ENCODE measurements around the gene ALG6. TPM values are rescaled to one million over a fixed set of nuclear protein-coding genes. Genes with fewer than 3 reads are reported as not detected.

The ALG6 gene
- total and polyA plus RNA-seq, 5 donors from 2014 or later: 20.0 to 26.7 (median 21.2) TPM

- ATAC-seq (ENCODE audit: low read depth in 2 of 2) (no peak), DNase-seq (no peak)
- H3K36me3 ChIP-seq (ENCODE audit: control insufficient read depth, insufficient read depth, low read length): peaks cover 20% of the 10 kb centered on the region
- Mint-ChIP-seq H3K4me1 (no peaks in the 10 kb centered on the region), H3K9me3 (no peaks in the 10 kb centered on the region), H3K4me3 (no peak overlapping the region), H3K36me3 (peaks cover 39% of the 10 kb centered on the region), H3K27me3 (no peaks in the 10 kb centered on the region), H3K27ac (no peak overlapping the region)
- no peak overlapping the region for H3K27ac ChIP-seq (ENCODE audit: insufficient read depth, low read length, poor library complexity, severe bottlenecking)
- H3K4me1 ChIP-seq (ENCODE audit: control insufficient read depth, insufficient read depth, low read length, poor library complexity, severe bottlenecking): no peaks in the 10 kb centered on the region
- no peaks in the 10 kb centered on the region for H3K9me3 ChIP-seq (ENCODE audit: control insufficient read depth in 2 of 2, low read length in 2 of 2)
- no peak overlapping the region for H3K4me3 ChIP-seq (ENCODE audit: low read depth, low read length)
- no peaks in the 10 kb centered on the region for H3K27me3 ChIP-seq (ENCODE audit: control insufficient read depth, insufficient read depth, low read length)
Measured at GRCh38 chr1:63423649-63424048, 56.2 kb downstream of the ALG6 start.

GRCh38 chr1:63428815-63429214, 61.4 kb downstream of the ALG6 start:
- Mint-ChIP-seq H3K36me3 (peaks cover 38% of the 10 kb centered on the region), H3K27me3 (no peaks in the 10 kb centered on the region)
- peaks cover 24% of the 10 kb centered on the region for H3K36me3 ChIP-seq (ENCODE audit: control insufficient read depth, insufficient read depth, low read length)

GRCh38 chr1:63429281-63429680, 61.9 kb downstream of the ALG6 start:
- H3K27ac ChIP-seq (ENCODE audit: insufficient read depth, low read length, poor library complexity, severe bottlenecking): no peak overlapping the region
- H3K4me3 ChIP-seq (ENCODE audit: low read depth, low read length): no peak overlapping the region
- H3K4me1 Mint-ChIP-seq: no peaks in the 10 kb centered on the region
- H3K36me3 ChIP-seq (ENCODE audit: control insufficient read depth, insufficient read depth, low read length): peaks cover 24% of the 10 kb centered on the region
- peaks cover 38% of the 10 kb centered on the region for H3K36me3 Mint-ChIP-seq
- no peaks in the 10 kb centered on the region for H3K27me3 Mint-ChIP-seq
- H3K9me3 ChIP-seq (ENCODE audit: control insufficient read depth in 2 of 2, low read length in 2 of 2): no peaks in the 10 kb centered on the region
- no peaks in the 10 kb centered on the region for H3K4me1 ChIP-seq (ENCODE audit: control insufficient read depth, insufficient read depth, low read length, poor library complexity, severe bottlenecking)
- no peaks in the 10 kb centered on the region for H3K27me3 ChIP-seq (ENCODE audit: control insufficient read depth, insufficient read depth, low read length)
- peak overlapping the region in 1 of 3 donors; percentile 43 for H3K27ac Mint-ChIP-seq
- H3K4me3 Mint-ChIP-seq: no peak overlapping the region
- ATAC-seq (ENCODE audit: low read depth in 2 of 2) (no peak), DNase-seq (no peak)
- H3K9me3 Mint-ChIP-seq: peaks cover 0 to 17% (median 2%) of the 10 kb centered on the region in 7 donors

More at GRCh38 chr1:63428815-63429214, 61.4 kb downstream of the ALG6 start:
- H3K4me1 Mint-ChIP-seq: no peaks in the 10 kb centered on the region
- Histone ChIP-seq H3K27ac (ENCODE audit: insufficient read depth, low read length, poor library complexity, severe bottlenecking) (no peak overlapping the region), H3K4me1 (ENCODE audit: control insufficient read depth, insufficient read depth, low read length, poor library complexity, severe bottlenecking) (no peaks in the 10 kb centered on the region), H3K27me3 (ENCODE audit: control insufficient read depth, insufficient read depth, low read length) (no peaks in the 10 kb centered on the region), H3K9me3 (ENCODE audit: control insufficient read depth in 2 of 2, low read length in 2 of 2) (no peaks in the 10 kb centered on the region), H3K4me3 (ENCODE audit: low read depth, low read length) (no peak overlapping the region)
- ATAC-seq (ENCODE audit: low read depth in 2 of 2) (no peak), DNase-seq (no peak)
- H3K27ac Mint-ChIP-seq: no peak overlapping the region
- no peak overlapping the region for H3K4me3 Mint-ChIP-seq
- H3K9me3 Mint-ChIP-seq: peaks cover 0 to 17% (median 2%) of the 10 kb centered on the region in 7 donors

DNA sequence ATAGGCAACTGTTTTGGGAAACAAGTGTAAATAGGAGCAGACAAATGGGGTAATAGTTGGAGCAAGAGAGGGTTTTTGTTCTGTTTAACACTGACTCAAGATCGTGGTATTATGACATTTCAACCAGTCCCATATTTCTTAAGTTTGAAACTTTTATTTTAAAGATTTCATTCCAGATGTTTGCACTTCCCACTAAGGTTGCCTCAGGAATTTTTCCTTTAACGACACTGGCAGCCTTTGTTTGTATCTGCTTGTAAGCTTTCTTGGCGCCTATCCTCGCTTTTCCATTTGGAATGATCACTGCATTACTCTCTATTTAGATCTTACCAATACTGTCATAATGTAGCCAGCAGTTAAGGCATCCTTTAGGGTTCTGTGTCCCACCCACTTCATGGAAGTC, 67.7 kb downstream of the ALG6 start:
- no peak overlapping the region for H3K4me3 Mint-ChIP-seq
- peaks cover 18% of the 10 kb centered on the region for H3K36me3 Mint-ChIP-seq
- Histone ChIP-seq H3K27me3 (ENCODE audit: control insufficient read depth, insufficient read depth, low read length) (no peaks in the 10 kb centered on the region), H3K4me1 (ENCODE audit: control insufficient read depth, insufficient read depth, low read length, poor library complexity, severe bottlenecking) (no peaks in the 10 kb centered on the region), H3K27ac (ENCODE audit: insufficient read depth, low read length, poor library complexity, severe bottlenecking) (no peak overlapping the region), H3K36me3 (ENCODE audit: control insufficient read depth, insufficient read depth, low read length) (peaks cover 22% of the 10 kb centered on the region), H3K9me3 (ENCODE audit: control insufficient read depth in 2 of 2, low read length in 2 of 2) (no peaks in the 10 kb centered on the region), H3K4me3 (ENCODE audit: low read depth, low read length) (no peak overlapping the region)
- no peak for ATAC-seq (ENCODE audit: low read depth in 2 of 2)
- peaks cover 0 to 9% (median 0%) of the 10 kb centered on the region in 7 donors for H3K9me3 Mint-ChIP-seq
- DNase-seq: no peak
- H3K4me1 Mint-ChIP-seq: no peaks in the 10 kb centered on the region
- no peak overlapping the region for H3K27ac Mint-ChIP-seq
- no peaks in the 10 kb centered on the region for H3K27me3 Mint-ChIP-seq

DNA sequence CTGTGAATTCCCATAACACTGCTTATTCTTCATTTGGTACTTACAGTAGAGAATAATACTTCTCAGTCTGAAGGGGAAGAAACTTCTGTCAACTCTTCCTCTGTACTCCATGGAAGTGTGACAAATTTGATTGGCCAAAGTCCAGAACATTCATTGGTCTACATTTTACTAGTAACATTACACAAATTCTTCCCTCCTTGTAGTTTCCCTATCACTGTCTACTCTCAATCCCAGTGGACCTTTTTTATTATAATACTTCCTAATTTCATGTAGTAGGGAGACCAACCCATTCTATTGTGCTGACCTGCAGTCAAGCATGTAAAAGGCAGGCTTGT, 74.7 kb downstream of the ALG6 start:
- H3K27me3 ChIP-seq (ENCODE audit: control insufficient read depth, insufficient read depth, low read length): no peaks in the 10 kb centered on the region
- H3K4me3 ChIP-seq (ENCODE audit: low read depth, low read length): no peak overlapping the region
- no peak for ATAC-seq (ENCODE audit: low read depth in 2 of 2)
- Mint-ChIP-seq H3K36me3 (peaks cover 6% of the 10 kb centered on the region), H3K9me3 (no peaks in the 10 kb centered on the region), H3K4me3 (no peak overlapping the region), H3K27ac (no peak overlapping the region), H3K4me1 (peaks cover 0 to 4% (median 2%) of the 10 kb centered on the region in 4 donors), H3K27me3 (no peaks in the 10 kb centered on the region)
- no peaks in the 10 kb centered on the region for H3K9me3 ChIP-seq (ENCODE audit: control insufficient read depth in 2 of 2, low read length in 2 of 2)
- H3K27ac ChIP-seq (ENCODE audit: insufficient read depth, low read length, poor library complexity, severe bottlenecking): no peak overlapping the region
- DNase-seq: no peak
- H3K4me1 ChIP-seq (ENCODE audit: control insufficient read depth, insufficient read depth, low read length, poor library complexity, severe bottlenecking): no peaks in the 10 kb centered on the region
- H3K36me3 ChIP-seq (ENCODE audit: control insufficient read depth, insufficient read depth, low read length): peaks cover 8% of the 10 kb centered on the region

GRCh38 chr1:63448731-63449246, 81.4 kb downstream of the ALG6 start:
- Histone ChIP-seq H3K4me1 (ENCODE audit: control insufficient read depth, insufficient read depth, low read length, poor library complexity, severe bottlenecking) (no peaks in the 10 kb centered on the region), H3K27ac (ENCODE audit: insufficient read depth, low read length, poor library complexity, severe bottlenecking) (no peak overlapping the region), H3K27me3 (ENCODE audit: control insufficient read depth, insufficient read depth, low read length) (no peaks in the 10 kb centered on the region), H3K4me3 (ENCODE audit: low read depth, low read length) (no peak overlapping the region), H3K36me3 (ENCODE audit: control insufficient read depth, insufficient read depth, low read length) (no peaks in the 10 kb centered on the region), H3K9me3 (ENCODE audit: control insufficient read depth in 2 of 2, low read length in 2 of 2) (no peaks in the 10 kb centered on the region)
- Mint-ChIP-seq H3K4me3 (no peak overlapping the region), H3K27me3 (no peaks in the 10 kb centered on the region), H3K4me1 (no peaks in the 10 kb centered on the region), H3K36me3 (peaks cover 3% of the 10 kb centered on the region), H3K9me3 (peaks cover 0 to 1% (median 0%) of the 10 kb centered on the region in 7 donors), H3K27ac (no peak overlapping the region)
- ATAC-seq (ENCODE audit: low read depth in 2 of 2) (no peak), DNase-seq (no peak)

DNA sequence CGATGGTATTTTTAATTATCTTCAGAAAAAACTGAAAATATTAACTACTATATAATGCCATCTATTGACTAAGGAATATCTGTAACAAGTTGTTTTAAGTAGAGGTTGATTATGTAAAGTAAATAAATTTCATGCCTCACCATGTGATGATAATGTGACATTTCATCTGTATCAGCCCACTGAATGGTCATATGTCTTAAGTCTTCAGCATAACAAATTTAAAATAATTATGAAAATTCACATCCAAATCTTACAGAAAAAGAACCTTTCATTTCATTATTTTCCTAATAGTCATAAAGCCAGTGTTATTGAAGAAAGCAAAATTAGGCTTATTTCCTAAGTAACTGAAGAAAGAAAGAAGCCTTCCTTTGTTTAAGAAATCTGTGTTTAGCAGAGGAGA, 83.0 kb downstream of the ALG6 start:
- Mint-ChIP-seq H3K27ac (no peak overlapping the region), H3K9me3 (peaks cover 0 to 1% (median 0%) of the 10 kb centered on the region in 7 donors), H3K36me3 (peaks cover 3% of the 10 kb centered on the region), H3K4me1 (no peaks in the 10 kb centered on the region), H3K27me3 (no peaks in the 10 kb centered on the region), H3K4me3 (no peak overlapping the region)
- H3K4me3 ChIP-seq (ENCODE audit: low read depth, low read length): no peak overlapping the region
- no peaks in the 10 kb centered on the region for H3K9me3 ChIP-seq (ENCODE audit: control insufficient read depth in 2 of 2, low read length in 2 of 2)
- no peaks in the 10 kb centered on the region for H3K4me1 ChIP-seq (ENCODE audit: control insufficient read depth, insufficient read depth, low read length, poor library complexity, severe bottlenecking)
- DNase-seq: no peak
- H3K36me3 ChIP-seq (ENCODE audit: control insufficient read depth, insufficient read depth, low read length): no peaks in the 10 kb centered on the region
- no peaks in the 10 kb centered on the region for H3K27me3 ChIP-seq (ENCODE audit: control insufficient read depth, insufficient read depth, low read length)
- ATAC-seq (ENCODE audit: low read depth in 2 of 2): no peak
- no peak overlapping the region for H3K27ac ChIP-seq (ENCODE audit: insufficient read depth, low read length, poor library complexity, severe bottlenecking)

DNA sequence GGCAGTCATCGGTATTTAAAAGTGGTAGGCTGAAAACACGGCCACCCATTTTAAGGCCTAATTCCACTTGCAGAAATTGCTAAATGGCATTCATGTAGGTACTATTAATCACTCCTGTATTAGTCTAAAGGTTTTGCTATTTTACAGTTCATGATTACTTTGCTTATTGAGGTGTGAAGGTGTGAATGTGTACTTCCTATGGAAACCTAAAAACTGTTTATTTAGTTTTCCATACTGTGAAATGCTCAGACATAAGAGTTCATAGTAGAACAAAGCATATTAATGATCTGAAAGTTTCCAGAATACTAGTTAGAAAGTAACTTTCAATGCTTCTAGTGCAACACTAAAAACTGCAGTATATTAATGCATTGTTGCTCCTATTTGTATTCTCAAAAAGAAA, 85.8 kb downstream of the ALG6 start:
- Histone ChIP-seq H3K4me3 (ENCODE audit: low read depth, low read length) (no peak overlapping the region), H3K36me3 (ENCODE audit: control insufficient read depth, insufficient read depth, low read length) (no peaks in the 10 kb centered on the region), H3K9me3 (ENCODE audit: control insufficient read depth in 2 of 2, low read length in 2 of 2) (no peaks in the 10 kb centered on the region), H3K27ac (ENCODE audit: insufficient read depth, low read length, poor library complexity, severe bottlenecking) (no peak overlapping the region), H3K27me3 (ENCODE audit: control insufficient read depth, insufficient read depth, low read length) (no peaks in the 10 kb centered on the region), H3K4me1 (ENCODE audit: control insufficient read depth, insufficient read depth, low read length, poor library complexity, severe bottlenecking) (no peaks in the 10 kb centered on the region)
- H3K9me3 Mint-ChIP-seq: no peaks in the 10 kb centered on the region
- no peaks in the 10 kb centered on the region for H3K27me3 Mint-ChIP-seq
- H3K27ac Mint-ChIP-seq: peak overlapping the region in 1 of 3 donors; percentile 56
- peaks cover 4% of the 10 kb centered on the region for H3K36me3 Mint-ChIP-seq
- no peaks in the 10 kb centered on the region for H3K4me1 Mint-ChIP-seq
- DNase-seq: no peak
- ATAC-seq (ENCODE audit: low read depth in 2 of 2): no peak
- no peak overlapping the region for H3K4me3 Mint-ChIP-seq
